GM21367 (cell line): ENCODE data around the gene RIMBP3B.
"Not testable (repeated sequence)": the region's sequence is repeated elsewhere in the genome, so short reads cannot be mapped to it uniquely, and the experiment has no call there.

Experiments
- ATAC-seq: cut with Tn5 transposase; IDR thresholded peaks from one replicate; pipeline ENCODE4 v1.9.1; 2021; ENCODE audit not compliant: unreplicated experiment

Gene RIMBP3B

GRCh38 chr22:21417853-21418252 is 34.3 kb downstream of the RIMBP3B start:
- ATAC-seq, result peak; percentile 15

GRCh38 chr22:21418974-21419638 is 35.6 kb downstream of the RIMBP3B start:
- not testable (repeated sequence) for ATAC-seq

DNA sequence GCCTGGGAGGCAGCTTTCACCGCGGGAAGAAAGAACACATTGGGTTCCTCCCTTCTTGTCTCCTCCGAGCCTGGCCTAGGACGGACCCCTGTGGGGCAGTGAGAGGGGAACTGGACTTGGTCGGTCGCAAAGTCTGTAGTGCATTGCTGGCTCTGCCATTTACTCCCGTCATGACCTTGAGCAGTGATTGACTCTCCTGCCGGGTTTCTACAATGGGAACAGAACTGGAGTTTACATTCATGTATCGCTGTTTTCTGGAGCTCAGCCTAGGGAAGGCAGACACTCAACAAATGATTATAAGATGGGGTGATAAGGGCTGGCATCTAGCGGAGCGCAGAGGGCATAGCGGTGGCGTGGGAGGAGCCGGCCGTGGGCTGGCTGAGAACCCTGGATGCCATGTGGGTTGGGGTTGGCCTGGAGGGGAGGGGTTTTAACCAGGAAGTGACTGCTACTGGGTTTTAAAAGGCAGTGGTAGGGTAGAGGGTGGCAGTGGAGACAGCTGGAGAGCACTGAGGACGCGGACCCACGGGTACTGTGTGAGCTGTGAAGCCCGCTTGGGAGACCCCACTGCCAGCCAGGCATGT is 36.7 kb downstream of the RIMBP3B start:
- not testable (repeated sequence) for ATAC-seq

DNA sequence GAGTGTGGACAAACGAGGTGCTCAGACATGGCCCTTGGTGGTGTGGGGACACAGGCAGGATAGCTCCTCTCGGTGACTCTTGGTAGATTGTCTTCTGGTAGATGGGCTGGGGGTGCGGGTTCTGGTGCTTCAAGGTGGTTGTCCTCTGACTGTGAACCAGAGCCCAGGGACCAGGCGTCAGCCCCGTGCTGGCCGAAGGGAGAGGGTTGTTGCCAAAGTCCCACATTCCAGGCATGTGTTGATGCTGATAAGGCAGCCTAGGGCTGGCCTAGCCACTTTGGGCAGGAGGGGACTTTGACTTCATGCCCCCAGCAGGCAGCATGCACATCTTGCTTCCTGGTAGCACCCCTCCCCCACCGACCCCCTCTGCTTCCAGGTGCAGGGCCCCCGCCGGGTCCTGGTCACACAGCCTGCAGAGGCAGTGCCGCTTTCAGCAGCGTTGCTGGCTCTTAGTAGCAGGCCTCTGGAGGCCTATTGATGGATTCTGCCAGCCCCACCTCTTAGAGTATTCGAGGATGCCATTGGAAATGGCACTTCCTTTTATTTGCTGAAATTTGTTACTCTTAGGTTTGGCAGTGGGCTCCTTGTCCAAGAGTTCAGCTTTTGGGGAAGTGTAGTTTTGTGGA is 40.6 kb downstream of the RIMBP3B start:
- not testable (repeated sequence) for ATAC-seq

DNA sequence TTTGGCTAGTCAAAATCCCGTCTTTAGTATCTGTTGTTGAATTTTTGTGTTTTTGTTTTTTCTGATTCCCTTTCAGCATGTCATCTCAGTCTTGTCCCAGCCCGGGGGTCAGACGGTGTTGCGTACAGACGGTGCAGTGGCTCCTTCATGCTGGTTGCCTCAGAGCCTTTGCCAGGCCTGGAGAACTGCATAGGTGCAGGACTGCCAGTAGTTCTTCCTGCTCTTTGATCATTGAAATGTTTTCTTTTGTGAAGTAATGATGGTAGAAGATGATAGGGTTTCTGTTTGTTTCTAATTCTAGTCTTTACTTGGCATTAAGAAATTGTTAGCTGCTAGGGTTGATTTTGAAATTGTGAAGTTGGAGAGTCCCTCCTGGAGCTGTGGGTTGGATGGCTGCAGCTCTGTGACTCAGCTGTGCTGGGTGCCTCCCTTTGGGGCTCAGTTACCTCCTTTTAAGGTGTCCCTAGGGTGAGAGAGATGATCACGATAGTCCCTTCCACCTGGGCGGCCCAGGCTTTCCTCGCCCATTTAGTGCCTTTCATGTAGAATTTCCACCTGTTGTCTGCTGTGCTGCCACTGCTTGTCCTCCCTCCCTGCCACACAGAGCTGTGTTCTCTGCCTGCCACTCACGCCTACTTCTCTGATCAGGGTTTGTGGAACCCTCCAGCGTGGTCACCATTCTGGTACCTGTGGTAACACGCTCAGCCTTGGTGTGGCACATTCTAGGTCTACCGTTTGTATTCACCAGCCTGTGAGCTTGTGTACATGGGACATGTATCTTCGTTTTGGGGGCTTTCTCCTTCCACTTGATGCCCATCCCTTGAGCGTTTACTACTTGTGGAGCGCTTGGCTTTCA is 51.1 kb downstream of the RIMBP3B start:
- ATAC-seq, result not testable (repeated sequence)

GRCh38 chr22:21435998-21436810 is 52.7 kb downstream of the RIMBP3B start:
- ATAC-seq, result not testable (repeated sequence)

- ATAC-seq, result not testable (repeated sequence)
Measured at GRCh38 chr22:21438013-21438412, 54.5 kb downstream of the RIMBP3B start.
